ENCODE measurements around the gene MSRB3.

DNA sequence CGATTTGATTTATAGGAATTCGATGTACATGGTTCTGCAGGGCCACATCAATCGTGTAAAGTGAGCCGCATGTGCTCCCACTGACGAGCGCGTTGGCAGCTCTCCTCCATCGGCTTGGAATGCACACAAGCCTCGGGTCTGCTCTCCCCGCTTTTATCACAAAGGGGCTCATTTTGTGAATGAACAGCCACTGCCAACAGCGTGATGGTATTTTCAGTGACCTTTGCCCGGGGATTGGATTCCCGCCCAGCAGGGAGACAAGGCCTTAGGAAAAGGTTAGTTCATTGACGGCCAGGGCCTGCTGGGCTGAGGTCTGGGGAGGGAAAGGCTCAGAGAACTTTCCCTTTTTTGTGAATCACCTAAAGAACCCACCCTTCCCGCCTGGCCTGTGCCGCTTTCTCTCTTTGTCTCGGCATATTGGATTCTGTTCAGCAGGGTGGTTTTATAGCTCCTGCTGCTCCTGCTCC is 232.1 kb downstream of the MSRB3 start:
- TF ChIP-seq, protein P1, sequence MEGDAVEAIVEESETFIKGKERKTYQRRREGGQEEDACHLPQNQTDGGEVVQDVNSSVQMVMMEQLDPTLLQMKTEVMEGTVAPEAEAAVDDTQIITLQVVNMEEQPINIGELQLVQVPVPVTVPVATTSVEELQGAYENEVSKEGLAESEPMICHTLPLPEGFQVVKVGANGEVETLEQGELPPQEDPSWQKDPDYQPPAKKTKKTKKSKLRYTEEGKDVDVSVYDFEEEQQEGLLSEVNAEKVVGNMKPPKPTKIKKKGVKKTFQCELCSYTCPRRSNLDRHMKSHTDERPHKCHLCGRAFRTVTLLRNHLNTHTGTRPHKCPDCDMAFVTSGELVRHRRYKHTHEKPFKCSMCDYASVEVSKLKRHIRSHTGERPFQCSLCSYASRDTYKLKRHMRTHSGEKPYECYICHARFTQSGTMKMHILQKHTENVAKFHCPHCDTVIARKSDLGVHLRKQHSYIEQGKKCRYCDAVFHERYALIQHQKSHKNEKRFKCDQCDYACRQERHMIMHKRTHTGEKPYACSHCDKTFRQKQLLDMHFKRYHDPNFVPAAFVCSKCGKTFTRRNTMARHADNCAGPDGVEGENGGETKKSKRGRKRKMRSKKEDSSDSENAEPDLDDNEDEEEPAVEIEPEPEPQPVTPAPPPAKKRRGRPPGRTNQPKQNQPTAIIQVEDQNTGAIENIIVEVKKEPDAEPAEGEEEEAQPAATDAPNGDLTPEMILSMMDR (conservative IDR thresholded peaks at IDR 0.05; ENCODE audit: low read depth, low read length) = no peak
- no peak for TF ChIP-seq EZH2phosphoT487 (IDR thresholded peaks at IDR 0.05; ENCODE audit: borderline replicate concordance, low read length)
- TF ChIP-seq EZH2 (IDR thresholded peaks at IDR 0.05; ENCODE audit: low read length, unreplicated experiment) = no peak

All from PC-3 (cell line).